ENCODE data around the gene REXO1. TPM values are rescaled to one million over a fixed set of nuclear protein-coding genes. Genes with fewer than 3 reads are reported as not detected.

Gene REXO1
- polyA plus RNA-seq, 3 donors: 2.8 to 60.8 (median 3.0) TPM

DNA sequence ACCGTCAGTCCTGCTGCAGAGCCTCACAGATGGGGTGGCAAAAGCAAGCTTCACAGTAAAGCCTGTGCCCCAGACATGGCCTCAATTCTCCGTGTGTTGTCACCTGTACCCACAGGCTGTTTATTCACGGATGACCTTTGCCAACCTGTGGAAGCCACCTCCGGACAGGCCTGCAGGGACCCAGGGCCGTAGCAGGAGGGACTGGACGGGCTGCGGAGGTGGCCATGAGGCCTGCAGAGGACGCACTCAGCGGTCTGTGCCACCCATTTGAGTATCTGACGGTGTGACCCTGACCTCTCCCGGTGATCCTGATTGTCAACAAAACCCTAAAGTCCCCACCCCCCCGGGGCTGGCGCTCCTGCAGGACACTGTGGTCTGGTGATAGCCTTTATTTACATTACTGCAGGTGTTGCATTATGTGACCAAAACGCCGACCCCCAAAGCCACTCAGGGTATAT, 22.9 kb upstream of the REXO1 start:
- peaks cover 14 to 27% of the 10 kb centered on the region in 2 donors for H3K36me3 ChIP-seq (replicated peaks in 1 of 2; ENCODE audit: control insufficient read depth in 1 of 2, insufficient read depth in 2 of 2, low read length in 2 of 2)
- H3K9ac ChIP-seq (ENCODE audit: insufficient read depth, low read length, poor library complexity, severe bottlenecking): no peak overlapping the region
- no peaks in the 10 kb centered on the region for H3K27me3 ChIP-seq (ENCODE audit: control insufficient read depth in 2 of 2, insufficient read depth in 2 of 2, low read length in 2 of 2)
- H3K36me3 Mint-ChIP-seq: peaks cover 7 to 24% of the 10 kb centered on the region in 2 donors
- H3K4me1 Mint-ChIP-seq: peaks cover 19% of the 10 kb centered on the region
- peaks cover 66% of the 10 kb centered on the region for H3K79me2 ChIP-seq (ENCODE audit: insufficient read depth, low read length)
- no peak overlapping the region for H3K4me3 ChIP-seq (replicated peaks in 1 of 3; ENCODE audit: low read depth in 2 of 3, low read length in 3 of 3)
- intact Hi-C loops (cut with micrococcal nuclease): no loop called here
- no peak overlapping the region for H2AFZ ChIP-seq (ENCODE audit: insufficient read depth, low read depth, low read length, poor library complexity, severe bottlenecking)
- H3K4me3 Mint-ChIP-seq: no peak overlapping the region
- no peaks in the 10 kb centered on the region for H3K9me3 Mint-ChIP-seq
- H3K4me1 ChIP-seq (ENCODE audit: control insufficient read depth in 1 of 2, insufficient read depth in 2 of 2, low read length in 2 of 2): peaks cover 21 to 25% of the 10 kb centered on the region in 2 donors
- H3K4me2 ChIP-seq (replicated peaks; ENCODE audit: extremely low read depth, low read length, poor library complexity, severe bottlenecking): no peak overlapping the region
- no peaks in the 10 kb centered on the region for H3K27me3 Mint-ChIP-seq (ENCODE audit: low read depth in 3 of 3)
- H4K20me1 ChIP-seq (ENCODE audit: insufficient read depth, low read length): peaks cover 52% of the 10 kb centered on the region
- WGBS (ENCODE audit: insufficient coverage): 96% methylated on average over 13 of the region's 15 CpGs
- TF ChIP-seq, protein P1, sequence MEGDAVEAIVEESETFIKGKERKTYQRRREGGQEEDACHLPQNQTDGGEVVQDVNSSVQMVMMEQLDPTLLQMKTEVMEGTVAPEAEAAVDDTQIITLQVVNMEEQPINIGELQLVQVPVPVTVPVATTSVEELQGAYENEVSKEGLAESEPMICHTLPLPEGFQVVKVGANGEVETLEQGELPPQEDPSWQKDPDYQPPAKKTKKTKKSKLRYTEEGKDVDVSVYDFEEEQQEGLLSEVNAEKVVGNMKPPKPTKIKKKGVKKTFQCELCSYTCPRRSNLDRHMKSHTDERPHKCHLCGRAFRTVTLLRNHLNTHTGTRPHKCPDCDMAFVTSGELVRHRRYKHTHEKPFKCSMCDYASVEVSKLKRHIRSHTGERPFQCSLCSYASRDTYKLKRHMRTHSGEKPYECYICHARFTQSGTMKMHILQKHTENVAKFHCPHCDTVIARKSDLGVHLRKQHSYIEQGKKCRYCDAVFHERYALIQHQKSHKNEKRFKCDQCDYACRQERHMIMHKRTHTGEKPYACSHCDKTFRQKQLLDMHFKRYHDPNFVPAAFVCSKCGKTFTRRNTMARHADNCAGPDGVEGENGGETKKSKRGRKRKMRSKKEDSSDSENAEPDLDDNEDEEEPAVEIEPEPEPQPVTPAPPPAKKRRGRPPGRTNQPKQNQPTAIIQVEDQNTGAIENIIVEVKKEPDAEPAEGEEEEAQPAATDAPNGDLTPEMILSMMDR (IDR thresholded peaks at IDR 0.05): no peak
- DNase-seq: no peak
- no peaks in the 10 kb centered on the region for H3K9me3 ChIP-seq (replicated peaks in 1 of 2; ENCODE audit: control insufficient read depth in 1 of 2, insufficient read depth in 1 of 2, low read length in 2 of 2)
- no peak overlapping the region for H3K27ac ChIP-seq (ENCODE audit: low read depth in 1 of 2, low read length in 2 of 2)
- peak overlapping the region in 1 of 7 donors; percentile 68 for H3K27ac Mint-ChIP-seq

DNA sequence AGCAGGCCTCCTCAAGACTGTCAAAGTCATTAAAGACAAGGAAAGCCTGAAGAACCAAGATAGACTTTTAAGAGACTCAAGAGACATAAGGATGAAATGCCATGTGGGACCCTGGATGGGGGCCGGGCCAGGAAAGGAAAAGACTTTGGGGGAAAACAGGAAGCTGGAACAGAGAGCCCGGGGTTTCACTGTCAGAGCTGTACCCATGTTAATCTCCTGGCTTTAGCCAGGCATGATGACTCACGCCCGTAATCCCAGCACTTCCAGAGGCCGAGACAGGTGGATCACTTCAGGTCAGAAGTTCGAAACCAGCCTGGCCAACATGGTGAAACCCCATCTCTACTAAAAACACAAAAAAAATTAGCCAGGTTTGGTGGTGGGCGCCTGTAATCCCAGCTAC, 20.7 kb upstream of the REXO1 start:
- no peak overlapping the region for H3K4me3 Mint-ChIP-seq
- peaks cover 54% of the 10 kb centered on the region for H3K79me2 ChIP-seq (ENCODE audit: insufficient read depth, low read length)
- no peak for DNase-seq
- TF ChIP-seq, protein P1 (IDR thresholded peaks at IDR 0.05): no peak
- no peak overlapping the region for H3K9ac ChIP-seq (ENCODE audit: insufficient read depth, low read length, poor library complexity, severe bottlenecking)
- H3K4me3 ChIP-seq (replicated peaks in 1 of 3; ENCODE audit: low read depth in 2 of 3, low read length in 3 of 3): no peak overlapping the region
- no peaks in the 10 kb centered on the region for H3K9me3 ChIP-seq (replicated peaks in 1 of 2; ENCODE audit: control insufficient read depth in 1 of 2, insufficient read depth in 1 of 2, low read length in 2 of 2)
- H3K27ac ChIP-seq (ENCODE audit: low read depth in 1 of 2, low read length in 2 of 2): no peak overlapping the region
- no peak overlapping the region for H3K4me2 ChIP-seq (replicated peaks; ENCODE audit: extremely low read depth, low read length, poor library complexity, severe bottlenecking)
- no peaks in the 10 kb centered on the region for H3K27me3 Mint-ChIP-seq (ENCODE audit: low read depth in 3 of 3)
- peaks cover 34% of the 10 kb centered on the region for H4K20me1 ChIP-seq (ENCODE audit: insufficient read depth, low read length)
- WGBS (ENCODE audit: insufficient coverage): 88% methylated on average over 5 of the region's 7 CpGs
- H3K27me3 ChIP-seq (ENCODE audit: control insufficient read depth in 2 of 2, insufficient read depth in 2 of 2, low read length in 2 of 2): no peaks in the 10 kb centered on the region
- H3K4me1 Mint-ChIP-seq: peaks cover 13% of the 10 kb centered on the region
- peaks cover 5 to 24% of the 10 kb centered on the region in 2 donors for H3K36me3 Mint-ChIP-seq
- H2AFZ ChIP-seq (ENCODE audit: insufficient read depth, low read depth, low read length, poor library complexity, severe bottlenecking): no peak overlapping the region
- H3K27ac Mint-ChIP-seq: no peak overlapping the region
- H3K36me3 ChIP-seq (replicated peaks in 1 of 2; ENCODE audit: control insufficient read depth in 1 of 2, insufficient read depth in 2 of 2, low read length in 2 of 2): peaks cover 14 to 27% of the 10 kb centered on the region in 2 donors
- intact Hi-C loops (cut with micrococcal nuclease): no loop called here
- H3K4me1 ChIP-seq (ENCODE audit: control insufficient read depth in 1 of 2, insufficient read depth in 2 of 2, low read length in 2 of 2): peaks cover 17 to 18% of the 10 kb centered on the region in 2 donors
- H3K9me3 Mint-ChIP-seq: no peaks in the 10 kb centered on the region

All from CD14-positive monocyte (primary cell).